HG03442 (cell line): ENCODE measurements around the gene TNFAIP1.
"Not testable (repeated sequence)": the region's sequence is repeated elsewhere in the genome, so short reads cannot be mapped to it uniquely, and the experiment has no call there.

Experiments used
- ATAC-seq: cut with Tn5 transposase; IDR thresholded peaks from one replicate; pipeline ENCODE4 v1.9.1; 2021; ENCODE audit warnings: mild to moderate bottlenecking, moderate library complexity; ENCODE audit not compliant: unreplicated experiment

The TNFAIP1 gene, protein sequence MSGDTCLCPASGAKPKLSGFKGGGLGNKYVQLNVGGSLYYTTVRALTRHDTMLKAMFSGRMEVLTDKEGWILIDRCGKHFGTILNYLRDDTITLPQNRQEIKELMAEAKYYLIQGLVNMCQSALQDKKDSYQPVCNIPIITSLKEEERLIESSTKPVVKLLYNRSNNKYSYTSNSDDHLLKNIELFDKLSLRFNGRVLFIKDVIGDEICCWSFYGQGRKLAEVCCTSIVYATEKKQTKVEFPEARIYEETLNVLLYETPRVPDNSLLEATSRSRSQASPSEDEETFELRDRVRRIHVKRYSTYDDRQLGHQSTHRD

DNA sequence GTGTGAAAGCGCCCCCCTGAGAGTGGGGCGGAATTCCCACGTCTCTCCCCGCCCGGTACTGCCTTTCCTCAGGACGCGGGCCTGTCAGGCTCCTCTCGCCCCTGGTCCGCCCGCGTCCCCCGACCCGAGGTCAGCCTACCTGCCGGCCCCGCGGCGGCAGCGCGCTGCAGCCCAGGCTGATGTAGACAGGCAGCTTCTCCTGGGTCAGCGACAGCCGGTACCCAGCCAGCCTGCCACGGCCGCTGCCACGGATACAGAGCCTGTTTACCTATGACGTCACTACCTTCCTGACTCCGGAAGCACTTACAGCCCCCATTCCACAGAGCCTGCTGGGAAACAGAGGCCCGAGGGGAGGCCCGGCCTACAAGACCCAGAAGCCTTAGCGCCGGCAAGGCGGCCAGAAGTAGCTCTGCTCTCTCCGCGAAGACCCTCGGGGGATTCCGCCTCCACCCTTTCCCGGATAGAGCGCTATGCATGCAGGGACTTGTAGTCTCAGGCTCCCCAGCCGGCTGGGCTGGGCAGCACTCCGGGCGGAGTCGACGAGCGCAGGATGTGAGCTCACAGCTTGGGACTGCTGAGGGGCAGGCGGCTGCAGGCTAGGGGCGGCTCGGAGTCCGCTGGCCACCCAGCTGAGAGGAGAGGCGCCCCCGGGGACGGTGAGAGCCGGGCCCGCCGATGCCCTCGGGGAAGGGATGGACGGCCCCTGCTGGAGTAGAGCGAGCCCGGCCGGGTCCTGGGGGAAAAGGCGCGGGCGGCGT, at the start of gene TNFAIP1, which contains the start of gene IFT20:
Gene TNFAIP1, plus strand, starts transcription at position 561 of the 758 bp plus-strand sequence. CDS start 3,761 bp downstream, outside the sequence.
Gene IFT20, minus strand, starts transcription at position 272 of the 758 bp plus-strand sequence. CDS start 3,487 bp downstream, outside the sequence.
- ATAC-seq = peak; percentile 95

DNA sequence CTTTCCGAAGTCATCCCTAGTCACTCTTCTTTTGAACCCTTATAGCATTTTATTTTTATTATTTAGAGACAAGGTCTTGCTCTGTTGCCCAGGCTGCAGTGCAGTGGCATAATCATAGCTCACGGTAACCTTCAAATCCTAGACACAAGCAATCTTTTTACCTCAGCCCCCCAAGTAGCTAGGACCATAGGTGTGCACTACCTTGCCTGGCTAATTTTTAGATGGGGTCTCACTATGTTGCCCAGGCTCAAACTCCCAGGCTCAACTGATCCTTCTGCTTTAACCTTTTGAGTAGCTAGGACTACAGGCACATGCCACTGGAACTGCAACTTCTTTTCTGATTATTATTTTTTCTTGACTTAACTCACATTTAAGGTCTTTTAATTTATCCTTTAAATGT, 49.6 kb upstream of the TNFAIP1 start:
- ATAC-seq = no peak

DNA sequence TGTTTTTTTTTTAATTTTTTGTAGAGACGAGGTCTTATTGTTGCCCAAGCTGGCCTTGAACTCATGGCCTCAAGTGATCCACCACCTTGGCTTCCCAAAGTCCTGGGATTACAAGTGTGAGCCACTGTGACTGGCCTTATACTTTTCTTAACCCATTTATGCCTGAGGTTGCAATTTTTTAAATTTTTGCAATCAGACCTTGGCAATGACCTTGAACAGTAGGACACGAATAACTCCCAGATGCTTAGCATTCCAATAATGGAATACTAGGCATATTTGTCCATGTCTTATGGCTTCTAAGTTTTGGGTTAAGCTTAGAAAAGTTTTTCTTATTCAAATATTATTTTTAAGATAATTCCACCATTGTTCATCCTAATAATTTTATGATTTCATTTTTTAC, 44.9 kb upstream of the TNFAIP1 start:
- no peak for ATAC-seq

DNA sequence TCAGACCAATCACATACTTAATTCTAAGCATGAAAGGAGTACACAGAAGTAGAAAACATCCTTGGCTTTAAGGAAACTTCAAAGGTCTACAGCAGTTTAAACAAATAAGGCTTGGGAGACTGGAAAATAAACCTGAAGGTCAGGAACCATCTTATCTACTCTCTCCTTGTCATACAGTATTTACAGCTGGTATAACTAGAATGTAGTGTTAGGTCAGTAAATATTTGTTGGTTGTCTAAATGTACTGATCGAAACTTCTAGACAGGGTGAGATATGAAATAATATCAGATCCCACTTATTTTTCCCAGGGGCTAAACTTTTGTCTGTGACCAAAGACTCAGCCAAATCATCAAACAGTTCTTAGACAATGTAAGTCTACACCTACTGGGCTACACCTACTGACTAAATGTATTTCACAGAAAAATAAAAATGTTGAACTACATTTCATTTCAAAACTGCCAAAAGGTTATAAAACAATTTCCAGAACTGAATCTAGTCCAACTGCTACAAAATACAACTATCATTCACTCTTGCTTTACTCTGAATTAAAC, 43.7 kb upstream of the TNFAIP1 start:
- no peak for ATAC-seq

DNA sequence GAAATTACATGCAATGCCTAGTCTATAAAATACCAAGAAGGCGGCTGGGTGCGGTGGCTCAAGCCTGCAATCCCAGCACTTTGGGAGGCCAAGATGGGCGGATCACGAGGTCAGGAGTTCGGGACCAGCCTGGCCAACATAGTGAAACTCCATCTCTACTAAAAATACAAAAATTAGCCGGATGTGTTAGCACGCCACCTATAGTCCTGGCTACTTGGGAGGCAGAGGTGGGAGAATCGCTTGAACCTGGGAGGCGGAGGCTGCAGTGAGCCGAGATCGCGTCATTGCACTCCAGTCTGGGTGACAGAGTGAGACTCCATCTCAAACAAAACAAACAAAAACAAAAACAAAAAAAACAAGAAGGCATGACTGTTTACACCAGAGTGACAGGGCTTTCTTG, 42.7 kb upstream of the TNFAIP1 start:
- not testable (repeated sequence) for ATAC-seq

DNA sequence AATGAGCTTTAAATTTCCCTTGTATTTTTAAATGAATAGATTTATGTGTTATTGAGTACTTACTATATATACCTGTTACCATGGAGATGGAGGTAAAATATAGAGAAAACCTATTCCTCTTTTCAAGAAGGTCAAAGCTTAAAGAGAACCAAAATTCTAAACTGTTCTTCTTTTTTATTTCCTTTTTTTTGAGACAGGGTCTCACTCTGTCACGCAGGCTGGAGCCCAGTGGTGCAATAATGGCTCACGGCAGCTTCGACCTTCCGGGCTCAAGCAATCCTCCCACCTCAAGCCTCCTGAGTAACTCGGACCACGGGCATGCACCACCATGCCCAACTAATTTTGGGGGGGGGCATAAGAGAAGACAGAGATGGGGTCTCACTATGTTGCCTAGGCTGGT, 41.6 kb upstream of the TNFAIP1 start:
- no peak for ATAC-seq

DNA sequence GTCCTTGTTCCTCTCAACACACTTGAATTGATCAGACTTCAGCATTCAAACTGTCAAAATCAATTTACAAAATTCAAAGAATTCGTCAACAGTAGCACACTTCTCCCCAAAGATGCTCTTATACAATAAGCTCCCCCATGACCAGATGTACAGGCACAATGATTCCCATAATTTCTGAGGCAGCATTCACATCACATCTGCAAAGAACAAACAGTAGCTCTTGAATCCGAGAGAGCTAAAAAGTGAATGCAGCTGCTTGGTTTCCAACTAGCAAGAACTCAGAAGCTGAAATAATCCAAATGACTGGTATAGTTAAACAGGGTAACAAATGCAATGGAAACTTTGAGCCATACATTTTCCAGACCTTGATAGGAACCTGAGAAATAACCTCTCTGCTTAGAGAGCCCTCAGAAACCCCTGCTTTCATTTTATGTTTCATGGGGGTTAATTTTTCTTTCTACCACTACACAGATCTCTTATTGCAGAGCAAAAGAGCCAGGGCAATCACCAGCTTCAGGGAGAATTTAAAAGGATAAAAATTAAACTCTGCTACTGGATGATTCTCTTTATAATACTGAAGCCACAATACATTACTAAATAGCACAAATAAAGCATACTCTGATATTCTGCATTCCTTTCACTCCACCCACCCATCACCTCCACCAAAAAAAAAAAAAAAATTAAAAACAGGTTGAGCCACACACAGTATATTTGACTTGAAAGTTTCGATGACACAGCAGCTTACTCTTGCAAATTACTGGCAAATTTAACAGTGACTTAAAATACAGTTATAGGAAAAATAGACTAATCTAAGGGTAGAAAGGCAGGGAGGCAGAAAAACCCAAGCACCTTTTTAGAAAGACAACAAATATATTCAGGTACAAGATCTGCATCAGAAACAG, 39.6 kb upstream of the TNFAIP1 start:
- no peak for ATAC-seq

DNA sequence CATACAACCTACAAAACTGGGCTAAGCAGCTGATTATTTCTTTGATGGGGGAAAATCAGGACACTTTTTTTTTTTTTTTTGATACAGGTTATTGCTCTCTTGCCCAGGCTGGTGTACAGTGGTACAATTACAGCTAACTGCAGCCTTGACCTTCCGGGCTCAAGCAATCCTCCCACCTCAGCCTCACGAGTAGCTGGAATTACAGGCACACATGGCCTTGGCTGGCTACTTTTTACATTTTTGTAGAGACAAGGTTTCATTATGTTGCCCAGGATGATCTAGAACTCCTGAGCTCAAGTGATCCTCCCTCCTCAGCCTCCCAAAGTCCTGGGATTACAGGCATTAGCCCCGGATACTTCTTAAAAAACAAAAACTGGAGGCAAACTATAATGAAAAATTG, 37.1 kb upstream of the TNFAIP1 start:
- no peak for ATAC-seq

DNA sequence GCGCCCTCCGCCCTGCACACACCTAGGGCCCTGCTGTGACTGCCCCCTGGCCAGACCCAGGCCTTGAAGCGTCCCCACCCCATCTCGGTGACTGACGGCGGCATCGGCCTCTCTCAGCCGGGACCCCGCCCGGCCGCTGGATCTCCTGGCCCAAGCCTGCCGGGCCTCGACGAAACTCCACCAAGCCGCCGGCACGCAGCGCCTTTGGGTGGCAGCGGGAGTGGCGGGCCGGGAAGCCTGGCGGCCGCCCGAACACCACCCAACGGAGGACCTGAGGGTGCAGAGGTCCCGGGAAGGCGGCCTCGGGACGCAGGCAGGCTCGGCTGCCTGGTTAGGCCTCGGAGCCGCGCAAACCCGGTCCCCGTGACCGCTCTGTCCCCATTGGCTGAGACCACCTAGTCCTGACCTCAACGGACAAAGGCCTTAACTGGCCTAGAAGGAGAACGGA, 28.6 kb upstream of the TNFAIP1 start:
- ATAC-seq = no peak

DNA sequence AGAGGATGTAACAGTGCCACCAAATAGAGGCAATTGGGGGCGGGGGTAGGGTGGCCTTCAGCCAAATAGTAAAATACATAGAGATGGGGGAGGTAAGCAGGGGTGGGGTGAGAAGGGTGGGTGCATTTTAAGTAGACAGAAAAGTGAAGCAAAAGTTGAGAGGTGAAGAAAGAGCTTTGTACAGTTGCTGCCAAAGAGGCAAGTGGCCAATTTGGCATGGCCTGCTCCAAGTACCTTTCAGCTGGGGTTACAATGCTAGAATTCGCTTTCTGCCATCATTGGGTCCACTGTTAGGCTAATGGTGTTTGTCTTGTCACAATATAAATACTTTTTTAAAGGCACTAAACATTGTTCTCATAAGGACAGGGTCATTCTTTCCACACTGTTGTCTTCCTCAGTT, 21.7 kb upstream of the TNFAIP1 start:
- no peak for ATAC-seq

DNA sequence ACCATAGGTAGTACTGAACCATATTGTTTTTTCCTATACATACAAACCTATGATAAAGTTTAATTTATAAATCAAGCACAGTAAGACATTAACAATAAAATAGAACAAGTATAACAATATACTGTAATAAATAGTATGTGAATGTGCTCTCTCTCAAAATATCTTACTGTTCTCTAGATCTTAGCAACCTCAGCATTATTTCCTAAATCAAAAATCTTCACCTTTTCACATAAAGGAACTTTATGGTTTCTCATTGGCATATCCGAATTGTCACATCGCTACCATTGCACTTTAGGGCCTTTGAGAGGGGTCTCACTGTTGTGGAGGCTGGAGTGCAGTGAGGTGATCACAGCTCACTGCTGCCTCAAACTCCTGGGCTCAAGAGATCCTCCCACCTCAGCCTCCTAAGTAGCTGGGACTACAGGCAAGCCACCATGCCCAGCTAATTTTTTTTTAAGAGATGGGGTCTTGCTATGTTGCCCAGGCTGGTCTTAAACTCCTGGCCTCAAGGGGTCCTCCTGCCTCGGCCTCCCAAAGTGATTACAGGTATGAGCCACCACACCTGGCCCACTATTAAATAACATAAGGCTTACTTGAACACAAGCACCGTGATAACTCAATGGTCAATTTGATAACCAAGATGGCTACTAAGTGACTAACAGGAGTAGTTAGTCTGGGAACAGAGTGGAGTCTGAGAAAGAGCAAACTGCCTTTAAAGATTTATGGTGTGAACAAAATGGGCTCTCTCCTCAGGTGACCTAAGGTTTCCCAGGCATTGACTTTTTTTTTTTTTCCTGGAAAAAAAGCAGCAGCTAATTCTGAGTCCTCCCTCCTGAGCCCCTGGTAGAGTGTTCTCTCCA, 19.5 kb upstream of the TNFAIP1 start:
- ATAC-seq = no peak

DNA sequence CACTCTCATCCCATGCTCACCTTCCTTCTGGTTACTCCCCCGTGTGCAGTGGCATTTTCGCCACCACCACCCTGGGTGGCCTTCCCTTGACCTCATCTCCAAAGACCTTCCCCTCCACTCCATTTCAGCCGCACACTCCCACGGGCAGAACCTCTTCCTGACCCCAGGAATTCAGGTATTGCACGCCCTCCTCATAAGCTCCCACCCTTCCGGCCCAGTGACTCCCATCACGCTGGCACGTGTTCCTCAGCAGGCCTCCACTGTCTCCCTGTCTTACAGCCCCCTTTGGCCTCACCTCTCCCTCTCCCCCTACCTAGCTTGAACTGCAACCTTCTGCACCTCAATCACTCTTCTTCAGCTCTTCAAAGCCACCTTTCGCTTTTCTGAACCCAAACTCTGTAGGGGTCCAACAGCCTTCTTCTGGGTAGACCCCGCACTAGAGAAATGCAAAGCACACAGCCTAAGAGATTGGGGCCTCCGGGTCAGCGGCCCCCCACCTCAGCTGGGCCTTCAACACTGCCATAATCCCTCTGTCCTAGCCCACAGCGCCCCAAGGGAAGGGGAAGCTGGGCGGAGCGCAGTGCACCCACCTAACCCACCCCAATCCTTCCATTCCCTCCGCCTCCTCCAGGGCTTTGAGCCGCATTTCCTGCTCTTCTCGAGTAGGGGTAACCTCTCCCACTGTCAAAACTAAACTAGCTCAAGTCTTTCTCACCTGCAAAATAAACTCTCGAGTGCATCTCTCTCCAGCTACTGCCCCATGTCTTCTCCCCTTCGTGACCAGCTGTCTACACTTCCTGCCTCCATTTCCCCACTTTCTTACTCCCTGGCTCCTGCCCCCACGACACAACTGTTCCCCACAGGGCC, 18.2 kb upstream of the TNFAIP1 start:
- ATAC-seq = no peak

DNA sequence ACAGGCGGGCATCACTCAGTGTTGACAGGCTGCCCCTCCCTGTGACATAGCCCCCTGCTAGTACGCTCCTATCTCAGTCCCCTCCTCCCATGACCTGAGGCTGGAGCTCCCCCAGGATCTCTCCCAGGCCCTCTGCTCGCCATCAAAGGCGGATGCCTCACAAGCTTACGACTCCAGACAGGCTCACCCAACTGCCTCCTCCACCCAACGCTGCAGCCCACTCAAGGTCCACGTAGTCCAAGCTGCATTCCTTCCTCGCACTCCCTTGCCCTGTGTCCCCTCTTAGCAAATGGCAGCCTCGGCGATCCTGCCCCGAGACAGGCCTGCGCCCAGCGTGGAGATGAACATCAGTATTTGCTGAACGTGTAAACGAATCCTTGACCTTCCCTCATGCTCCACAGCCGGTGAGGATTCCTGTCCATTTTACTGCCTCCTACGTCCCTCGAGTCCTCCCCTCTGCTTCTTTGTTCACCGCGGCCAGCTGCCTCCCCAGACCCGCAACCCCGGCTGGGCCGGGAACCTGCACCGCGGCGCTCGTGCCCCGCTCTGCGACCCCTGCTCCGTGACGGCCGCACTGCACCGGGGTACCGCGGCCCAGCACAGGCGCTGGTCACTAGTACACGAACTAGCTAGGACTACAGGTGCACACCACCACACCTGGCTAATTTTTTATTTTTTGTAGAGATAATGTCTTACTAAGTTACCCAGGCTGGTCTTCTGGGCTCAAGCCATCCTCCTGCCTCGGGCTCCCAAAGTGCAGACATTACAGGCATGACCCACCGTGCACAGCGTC, 17.4 kb upstream of the TNFAIP1 start:
- peak; percentile 8 for ATAC-seq

DNA sequence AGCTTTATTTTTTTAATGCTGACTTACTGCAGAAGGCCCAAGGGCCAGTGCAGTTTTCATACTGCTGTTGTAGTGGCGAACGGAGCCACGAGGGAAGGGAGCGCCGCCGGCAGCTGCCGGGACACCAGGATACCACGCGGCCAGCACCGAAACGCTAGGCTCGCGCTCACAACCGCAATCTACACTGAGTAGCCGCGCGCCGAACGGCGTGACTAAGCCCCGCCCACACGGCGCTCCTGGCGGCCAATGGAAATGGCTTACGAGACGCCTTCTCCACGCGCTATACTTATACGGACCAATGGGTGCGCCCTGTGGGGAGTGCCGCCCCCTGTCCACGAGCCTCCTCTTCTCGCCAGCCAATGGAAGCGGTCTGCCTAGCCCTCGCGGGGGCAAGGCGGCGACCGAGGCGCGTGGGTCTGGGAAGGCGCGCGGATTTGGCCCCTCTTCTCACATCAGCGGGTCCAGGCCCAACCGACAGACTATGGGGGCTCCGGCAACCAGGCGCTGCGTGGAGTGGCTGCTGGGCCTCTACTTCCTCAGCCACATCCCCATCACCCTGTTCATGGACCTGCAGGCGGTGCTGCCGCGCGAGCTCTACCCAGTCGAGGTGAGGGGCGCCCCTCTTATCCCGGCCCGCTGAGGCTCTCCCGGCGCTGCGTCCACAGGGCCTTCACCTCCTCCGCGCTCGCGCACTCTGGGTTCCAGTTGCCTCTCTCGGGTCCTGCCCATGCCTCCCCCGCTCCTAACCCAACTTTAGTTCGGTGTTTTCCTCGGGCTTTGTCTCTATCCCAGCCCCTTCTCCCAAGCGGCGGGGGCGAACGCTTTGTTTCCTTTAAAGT, 16.6 kb upstream of the TNFAIP1 start, which contains the start of gene TMEM97:
Gene TMEM97, plus strand, starts transcription at position 442 of the 839 bp plus-strand sequence. Its CDS starts 40 bp downstream, at position 482.
- ATAC-seq = peak; percentile 93

DNA sequence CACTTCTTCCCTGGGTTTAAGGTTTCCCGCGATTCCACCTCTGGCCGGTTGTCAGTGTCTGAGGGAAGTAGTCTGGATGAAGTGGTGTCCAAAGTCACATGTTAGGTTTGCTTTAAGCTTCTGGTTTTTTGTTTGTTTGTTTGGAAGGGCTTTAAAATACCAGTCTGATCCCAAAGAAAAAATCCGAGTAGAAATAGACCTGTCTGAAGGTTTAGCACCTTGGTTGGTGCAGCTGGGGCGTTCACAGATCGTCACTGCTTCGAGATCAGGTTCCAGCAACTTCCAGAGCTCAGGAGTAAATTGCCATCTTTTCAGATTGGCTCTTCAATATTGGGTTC, 16.0 kb upstream of the TNFAIP1 start:
- ATAC-seq = no peak

DNA sequence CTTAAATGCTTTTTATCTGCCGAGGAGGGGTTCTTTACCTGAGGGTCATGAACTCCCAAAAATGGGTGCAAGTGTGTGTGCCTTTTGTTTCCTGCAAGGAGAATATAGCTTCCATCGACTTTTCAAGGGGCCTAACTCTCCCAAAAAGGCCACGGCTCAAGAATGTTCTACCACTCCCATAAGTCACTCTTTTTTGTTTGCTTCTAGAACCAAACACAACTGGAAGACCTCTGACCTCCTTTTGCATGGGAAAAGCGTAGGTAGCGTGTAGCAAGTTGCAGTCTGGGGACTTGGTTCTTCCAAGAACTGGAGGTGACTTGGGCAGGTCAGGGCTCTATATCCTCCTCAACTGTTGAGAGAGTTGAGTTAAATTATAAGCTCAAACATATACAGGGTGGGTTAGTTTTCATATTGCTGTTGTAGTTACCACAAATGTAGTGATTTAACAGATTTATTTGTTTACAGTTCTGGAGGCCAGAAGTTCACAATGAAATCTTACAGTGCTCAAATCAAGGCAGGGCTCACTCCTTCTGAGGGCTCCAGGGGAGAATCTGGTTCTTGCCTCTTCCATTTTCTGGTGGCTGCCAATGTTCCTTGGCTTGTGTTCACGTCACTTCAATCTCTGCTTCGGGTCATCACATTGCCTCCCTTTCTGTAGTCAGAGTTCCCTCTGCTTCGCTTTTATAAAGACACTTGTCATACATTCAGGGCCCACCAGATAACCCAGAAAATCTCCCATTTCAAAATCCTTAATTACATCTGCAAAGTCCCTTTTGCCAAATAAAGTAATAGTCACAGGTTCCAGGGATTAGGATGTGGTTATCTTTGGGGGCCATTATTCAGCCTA, 15.1 kb upstream of the TNFAIP1 start:
- ATAC-seq = no peak
